Stomach smooth muscle (tissue), 2 donors: ENCODE data around the gene NLN.

ENCODE experiments used
- H3K27ac ChIP-seq: one replicate; pipeline ENCODE4 v1.7.0; 2013; ENCODE audit warnings: mild to moderate bottlenecking, low read length, inconsistent platforms
- H3K27me3 ChIP-seq, 2 donors: one replicate each; pipeline ENCODE4 v1.7.0; 2013; ENCODE audit warnings: low read length in 2 of 2; ENCODE audit not compliant: insufficient read depth in 2 of 2, control insufficient read depth in 1 of 2
- H3K36me3 ChIP-seq, 2 donors: one replicate each; pipeline ENCODE4 v1.7.0; 2013; ENCODE audit warnings: low read length in 2 of 2; ENCODE audit not compliant: control insufficient read depth in 2 of 2, insufficient read depth in 2 of 2
- H3K4me1 ChIP-seq: one replicate; pipeline ENCODE4 v1.7.0; 2013; ENCODE audit warnings: low read length; ENCODE audit not compliant: control insufficient read depth, insufficient read depth
- H3K4me3 ChIP-seq, 2 donors: one replicate each; pipeline ENCODE4 v1.7.0; 2013; ENCODE audit warnings: low read length in 2 of 2
- H3K9ac ChIP-seq, 2 donors: one replicate each; pipeline ENCODE4 v1.7.0; 2013; ENCODE audit warnings: low read length in 2 of 2, mild to moderate bottlenecking in 1 of 2
- H3K9me3 ChIP-seq, 2 donors: one replicate each; pipeline ENCODE4 v1.7.0; 2013; ENCODE audit warnings: low read length in 2 of 2; ENCODE audit not compliant: control insufficient read depth in 2 of 2
- donor health status: healthy.
- donor health status: Pancreatic carcinoma.

The NLN gene

DNA sequence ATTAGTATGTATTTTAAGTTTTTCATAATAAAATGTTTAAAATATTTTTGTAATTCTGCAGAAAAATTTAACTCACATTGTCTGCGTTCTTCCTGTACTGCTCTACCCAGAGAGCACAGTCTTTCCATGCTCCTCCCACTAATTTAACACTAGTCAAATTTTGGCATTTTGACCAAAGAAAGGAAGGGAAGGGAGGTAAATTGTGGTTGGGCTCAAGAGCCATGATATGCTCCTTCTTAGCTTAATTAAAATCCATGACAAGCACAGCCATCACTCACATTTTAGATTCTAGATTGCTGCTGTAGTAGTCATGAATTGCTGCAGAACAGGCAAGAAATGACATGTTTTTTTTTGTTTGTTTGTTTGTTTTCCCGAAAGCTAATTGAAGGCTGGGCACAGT lies 98.4 kb downstream of the NLN start:
- Histone ChIP-seq H3K9ac (no peak overlapping the region), H3K4me1 (no peaks in the 10 kb centered on the region), H3K9me3 (no peaks in the 10 kb centered on the region), H3K36me3 (no peaks in the 10 kb centered on the region), H3K27me3 (no peaks in the 10 kb centered on the region), H3K27ac (no peak overlapping the region), H3K4me3 (no peak overlapping the region)

- Histone ChIP-seq H3K4me3 (no peak overlapping the region), H3K27me3 (no peaks in the 10 kb centered on the region), H3K27ac (no peak overlapping the region), H3K9me3 (no peaks in the 10 kb centered on the region), H3K36me3 (no peaks in the 10 kb centered on the region), H3K4me1 (no peaks in the 10 kb centered on the region), H3K9ac (no peak overlapping the region)
These were observed 100.0 kb downstream of the NLN start for GRCh38 chr5:65821966-65822365.

DNA sequence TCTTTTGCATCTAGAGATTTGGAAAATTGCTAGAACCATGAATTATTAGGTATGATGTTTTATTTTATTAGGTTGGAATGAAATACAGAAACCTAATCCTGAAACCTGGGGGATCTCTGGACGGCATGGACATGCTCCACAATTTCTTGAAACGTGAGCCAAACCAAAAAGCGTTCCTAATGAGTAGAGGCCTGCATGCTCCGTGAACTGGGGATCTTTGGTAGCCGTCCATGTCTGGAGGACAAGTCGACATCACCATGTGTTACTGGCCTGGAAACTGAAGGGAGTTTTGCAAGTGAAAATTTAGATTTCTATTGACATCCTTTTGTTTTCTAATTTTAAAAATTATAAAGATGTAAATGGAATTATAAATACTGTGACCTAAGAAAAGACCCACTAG lies 100.7 kb downstream of the NLN start:
- no peaks in the 10 kb centered on the region for H3K9me3 ChIP-seq
- H3K27ac ChIP-seq = no peak overlapping the region
- no peaks in the 10 kb centered on the region for H3K4me1 ChIP-seq
- no peak overlapping the region for H3K4me3 ChIP-seq
- no peak overlapping the region for H3K9ac ChIP-seq
- no peaks in the 10 kb centered on the region for H3K36me3 ChIP-seq
- no peaks in the 10 kb centered on the region for H3K27me3 ChIP-seq

GRCh38 chr5:65823204-65823603 lies 101.2 kb downstream of the NLN start:
- Histone ChIP-seq H3K9me3 (no peaks in the 10 kb centered on the region), H3K36me3 (no peaks in the 10 kb centered on the region), H3K27ac (no peak overlapping the region), H3K9ac (no peak overlapping the region), H3K4me1 (no peaks in the 10 kb centered on the region), H3K4me3 (no peak overlapping the region), H3K27me3 (no peaks in the 10 kb centered on the region)

DNA sequence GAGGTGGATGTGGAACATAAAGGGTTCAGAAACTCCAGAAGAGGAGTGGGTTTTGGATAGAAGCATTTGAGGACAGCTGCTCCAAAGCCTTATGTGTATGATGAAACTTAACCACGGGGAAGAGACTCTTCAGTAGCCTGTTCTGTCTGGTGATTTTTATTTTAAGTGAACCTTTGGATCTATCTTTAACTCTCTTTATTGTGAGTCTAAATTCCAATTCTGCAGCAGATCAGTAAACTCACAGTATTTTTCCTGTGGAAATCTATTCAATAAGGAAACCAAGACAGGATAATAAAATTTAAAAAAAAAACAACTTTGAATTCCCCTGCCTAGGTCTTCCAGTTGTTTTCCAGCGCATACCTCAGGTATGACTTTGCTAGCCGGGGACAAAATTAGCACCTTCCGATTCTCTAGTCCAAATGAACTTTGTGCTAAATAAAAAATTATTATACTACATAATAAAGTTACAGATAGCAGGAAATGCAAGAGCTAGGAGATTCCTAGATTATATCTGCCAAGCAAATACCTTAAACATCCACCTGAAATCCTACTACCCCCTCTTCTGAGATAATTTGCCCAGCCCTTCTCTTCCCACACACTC lies 101.9 kb downstream of the NLN start:
- no peak overlapping the region for H3K27ac ChIP-seq
- no peaks in the 10 kb centered on the region for H3K9me3 ChIP-seq
- H3K4me3 ChIP-seq = no peak overlapping the region
- H3K27me3 ChIP-seq = no peaks in the 10 kb centered on the region
- H3K4me1 ChIP-seq = no peaks in the 10 kb centered on the region
- no peak overlapping the region for H3K9ac ChIP-seq
- H3K36me3 ChIP-seq = no peaks in the 10 kb centered on the region

DNA sequence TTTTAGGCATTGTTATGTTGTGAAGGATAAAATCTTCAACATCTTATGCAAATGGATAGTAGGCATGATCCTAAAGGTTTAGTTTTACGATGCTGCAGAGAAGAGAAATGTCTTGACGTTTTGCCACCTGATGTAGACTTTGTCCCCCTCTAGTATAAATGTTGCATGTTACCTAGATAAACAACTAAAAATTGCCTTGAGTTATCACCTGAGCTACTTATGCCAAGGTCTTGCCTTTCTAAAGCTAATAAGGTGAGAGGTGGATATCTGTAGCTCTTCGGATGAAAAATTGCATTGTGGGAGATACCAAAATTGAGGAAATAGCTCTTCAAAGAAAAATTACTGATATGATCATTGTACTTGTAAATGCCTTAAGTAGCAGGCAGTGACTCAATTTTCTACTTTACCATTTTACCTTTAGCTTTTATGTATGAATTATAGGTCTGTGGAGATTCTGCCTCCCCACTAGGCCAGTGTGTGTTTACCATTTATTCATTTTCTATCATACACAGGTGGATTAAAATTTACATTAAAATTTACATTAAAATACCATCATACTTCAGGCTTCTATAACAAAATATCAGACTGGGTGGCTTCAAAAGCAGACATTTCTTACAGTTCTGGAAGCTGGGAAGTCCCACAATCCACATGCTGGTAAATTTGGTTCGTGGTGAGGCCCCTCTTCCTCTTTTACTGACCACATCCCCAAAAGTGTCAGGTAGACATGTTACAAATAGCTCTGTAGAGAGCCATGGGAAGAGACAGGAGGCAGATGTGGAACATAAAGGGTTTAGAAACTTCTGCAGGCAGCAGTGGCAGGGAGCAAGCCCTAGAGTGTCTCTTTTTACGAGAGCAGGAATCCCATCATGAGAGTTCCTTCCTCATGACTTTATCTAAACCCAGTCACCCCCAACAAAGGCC lies 103.7 kb downstream of the NLN start:
- H3K27ac ChIP-seq = no peak overlapping the region
- H3K9ac ChIP-seq = no peak overlapping the region
- no peaks in the 10 kb centered on the region for H3K27me3 ChIP-seq
- no peak overlapping the region for H3K4me3 ChIP-seq
- no peaks in the 10 kb centered on the region for H3K36me3 ChIP-seq
- no peaks in the 10 kb centered on the region for H3K9me3 ChIP-seq
- H3K4me1 ChIP-seq = no peaks in the 10 kb centered on the region

GRCh38 chr5:65828022-65828896 lies 106.3 kb downstream of the NLN start:
- no peaks in the 10 kb centered on the region for H3K36me3 ChIP-seq
- no peaks in the 10 kb centered on the region for H3K27me3 ChIP-seq
- H3K4me3 ChIP-seq = no peak overlapping the region
- H3K9ac ChIP-seq = no peak overlapping the region
- H3K27ac ChIP-seq = no peak overlapping the region
- H3K4me1 ChIP-seq = no peaks in the 10 kb centered on the region
- H3K9me3 ChIP-seq = no peaks in the 10 kb centered on the region

DNA sequence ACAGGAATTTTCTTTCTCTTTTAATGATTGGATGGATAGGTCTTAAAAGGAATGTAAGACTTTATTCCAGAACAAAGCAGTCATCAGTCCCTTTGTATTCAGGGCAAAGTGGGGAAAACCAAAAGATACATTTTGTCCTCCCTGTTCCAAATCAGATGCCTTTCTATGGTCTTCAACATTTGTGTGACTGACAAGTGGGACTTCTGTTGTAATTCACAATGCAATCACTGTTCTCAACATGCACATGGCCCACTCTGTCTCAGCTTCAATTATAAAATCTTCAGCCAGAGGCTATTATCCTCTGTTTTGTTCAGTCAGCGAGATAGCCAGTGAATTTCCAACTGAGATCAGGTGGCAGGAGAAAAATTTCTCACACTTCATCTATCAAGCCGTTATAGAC lies 108.9 kb downstream of the NLN start:
- Histone ChIP-seq H3K36me3 (no peaks in the 10 kb centered on the region), H3K4me3 (no peak overlapping the region), H3K27me3 (no peaks in the 10 kb centered on the region), H3K9ac (no peak overlapping the region), H3K4me1 (no peaks in the 10 kb centered on the region), H3K9me3 (no peaks in the 10 kb centered on the region), H3K27ac (no peak overlapping the region)

GRCh38 chr5:65831276-65831675 lies 109.3 kb downstream of the NLN start:
- H3K27ac ChIP-seq = no peak overlapping the region
- H3K9ac ChIP-seq = no peak overlapping the region
- no peaks in the 10 kb centered on the region for H3K9me3 ChIP-seq
- no peaks in the 10 kb centered on the region for H3K36me3 ChIP-seq
- H3K27me3 ChIP-seq = no peaks in the 10 kb centered on the region
- no peaks in the 10 kb centered on the region for H3K4me1 ChIP-seq
- no peak overlapping the region for H3K4me3 ChIP-seq

- Histone ChIP-seq H3K27me3 (no peaks in the 10 kb centered on the region), H3K4me3 (no peak overlapping the region), H3K27ac (no peak overlapping the region), H3K36me3 (no peaks in the 10 kb centered on the region), H3K4me1 (no peaks in the 10 kb centered on the region), H3K9ac (no peak overlapping the region), H3K9me3 (no peaks in the 10 kb centered on the region)
These were observed 110.1 kb downstream of the NLN start for GRCh38 chr5:65832152-65832551.
